Uterus (tissue), 4 donors: Measurements from ENCODE around the gene ZNF639. TPM values are rescaled to one million over a fixed set of nuclear protein-coding genes. Genes with fewer than 3 reads are reported as not detected.

Experiments
- DNase-seq, 2 donors: peaks; one replicate each; pipeline ENCODE4 v3.0.0-alpha.2; 2019 to 2020
- H3K27ac ChIP-seq, 2 donors: fragments of 200-600 bp; sonication (generic); 1 replicate in 1 of 2; 2 replicates in 1 of 2; pipeline ENCODE4 v1.5.1; 2016 to 2018
- H3K27me3 ChIP-seq, 2 donors: fragments of 200-600 bp; sonication (generic); one replicate each; pipeline ENCODE4 v1.5.1; 2018 to 2019; ENCODE audit warnings: control low read depth in 1 of 2
- H3K36me3 ChIP-seq, 2 donors: fragments of 200-600 bp; sonication (generic); one replicate each; pipeline ENCODE4 v1.5.1; 2019; ENCODE audit warnings: control low read depth in 1 of 2
- H3K4me1 ChIP-seq, 2 donors: fragments of 200-600 bp; sonication (generic); one replicate each; pipeline ENCODE4 v1.5.1; 2018 to 2019; ENCODE audit warnings: control low read depth in 1 of 2
- H3K4me3 ChIP-seq, 2 donors: fragments of 200-600 bp; sonication (generic); 1 replicate in 1 of 2; 2 replicates in 1 of 2; pipeline ENCODE4 v1.5.1; 2018 to 2019; ENCODE audit warnings: mild to moderate bottlenecking in 1 of 2
- H3K9me3 ChIP-seq, 2 donors: fragments of 200-600 bp; sonication (generic); one replicate each; pipeline ENCODE4 v1.5.1; 2019; ENCODE audit warnings: control low read depth in 1 of 2
- POLR2A ChIP-seq, 2 donors: fragments of 450-650 bp; IDR thresholded peaks; one replicate each; pipeline ENCODE4 v1.6.1; 2016; ENCODE audit warnings: antibody characterized with exemption in 2 of 2, mild to moderate bottlenecking in 1 of 2, moderate library complexity in 1 of 2
- intact Hi-C: fragments of 100-400 bp; cut with DNase I; formaldehyde crosslinking; loops from one replicate; pipeline ENCODE4 v1.15.1; 2023; ENCODE audit warnings: low total_unique reads
- total RNA-seq, 4 donors: library from RNA; depleted of rRNA in 3 of 4; stranded (reverse); fragments of >200 nt in 3 of 4; gene quantifications; one replicate each; pipeline versions ENCODE4 v1.1.0 to v1.2.4, GENCODE V29; 2014 to 2023
- TF ChIP-seq, protein P1 (sequence below), 4 experiments: fragments of 200-600 bp in 2 of 4; fragments of 450-650 bp in 2 of 4; sonication (generic) in 2 of 4; IDR thresholded peaks; one replicate each; pipeline ENCODE4 v1.5.1; 2016 to 2019; ENCODE audit warnings: antibody characterized with exemption in 4 of 4, mild to moderate bottlenecking in 2 of 4, moderate library complexity in 1 of 4
- donor health status: DM: yes; HTN: yes; CAD: no.

Gene ZNF639
- total RNA-seq, 4 donors from 2014 or later = 53.0 to 92.6 (median 65.6) TPM

DNA sequence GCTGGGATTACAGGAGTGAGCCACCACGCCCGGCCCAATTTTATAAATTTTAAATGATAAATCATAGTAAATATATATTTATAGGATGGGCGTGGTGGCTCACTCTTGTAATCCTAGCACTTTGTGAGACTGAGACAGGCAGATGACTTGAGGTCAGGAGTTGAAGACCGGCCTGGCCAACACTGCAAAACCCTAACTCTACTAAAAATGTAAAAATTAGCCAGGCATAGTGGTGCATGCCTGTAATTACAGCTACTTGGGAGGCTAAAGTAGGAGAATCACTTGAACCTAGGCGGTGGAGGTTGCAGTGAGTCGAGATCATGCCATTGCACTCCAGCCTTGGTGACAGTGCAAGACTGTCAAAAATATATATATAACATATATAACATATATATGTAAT is 51.1 kb downstream of the ZNF639 start:
- intact Hi-C loops = no loop called here
- no peaks in the 10 kb centered on the region for H3K36me3 ChIP-seq

GRCh38 chr3:179375091-179375999 is 52.5 kb downstream of the ZNF639 start:
- DNase-seq = no peak
- Histone ChIP-seq H3K27me3 (no peaks in the 10 kb centered on the region), H3K27ac (no peak overlapping the region), H3K4me3 (no peak overlapping the region), H3K9me3 (no peaks in the 10 kb centered on the region), H3K4me1 (no peaks in the 10 kb centered on the region), H3K36me3 (no peaks in the 10 kb centered on the region)
- intact Hi-C loops = no loop called here
- TF ChIP-seq, protein P1, sequence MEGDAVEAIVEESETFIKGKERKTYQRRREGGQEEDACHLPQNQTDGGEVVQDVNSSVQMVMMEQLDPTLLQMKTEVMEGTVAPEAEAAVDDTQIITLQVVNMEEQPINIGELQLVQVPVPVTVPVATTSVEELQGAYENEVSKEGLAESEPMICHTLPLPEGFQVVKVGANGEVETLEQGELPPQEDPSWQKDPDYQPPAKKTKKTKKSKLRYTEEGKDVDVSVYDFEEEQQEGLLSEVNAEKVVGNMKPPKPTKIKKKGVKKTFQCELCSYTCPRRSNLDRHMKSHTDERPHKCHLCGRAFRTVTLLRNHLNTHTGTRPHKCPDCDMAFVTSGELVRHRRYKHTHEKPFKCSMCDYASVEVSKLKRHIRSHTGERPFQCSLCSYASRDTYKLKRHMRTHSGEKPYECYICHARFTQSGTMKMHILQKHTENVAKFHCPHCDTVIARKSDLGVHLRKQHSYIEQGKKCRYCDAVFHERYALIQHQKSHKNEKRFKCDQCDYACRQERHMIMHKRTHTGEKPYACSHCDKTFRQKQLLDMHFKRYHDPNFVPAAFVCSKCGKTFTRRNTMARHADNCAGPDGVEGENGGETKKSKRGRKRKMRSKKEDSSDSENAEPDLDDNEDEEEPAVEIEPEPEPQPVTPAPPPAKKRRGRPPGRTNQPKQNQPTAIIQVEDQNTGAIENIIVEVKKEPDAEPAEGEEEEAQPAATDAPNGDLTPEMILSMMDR (IDR thresholded peaks at IDR 0.05) = no peak
- TF ChIP-seq POLR2A (IDR thresholded peaks at IDR 0.05) = no peak

More for the DNA sequence above, 51.1 kb downstream of the ZNF639 start:
- no peaks in the 10 kb centered on the region for H3K4me1 ChIP-seq
- H3K27me3 ChIP-seq = no peaks in the 10 kb centered on the region
- TF ChIP-seq POLR2A (IDR thresholded peaks at IDR 0.05) = no peak
- H3K4me3 ChIP-seq = no peak overlapping the region
- no peak overlapping the region for H3K27ac ChIP-seq
- H3K9me3 ChIP-seq = no peaks in the 10 kb centered on the region
- DNase-seq = no peak

- TF ChIP-seq, protein P1 (IDR thresholded peaks at IDR 0.05) = no peak
- TF ChIP-seq POLR2A (IDR thresholded peaks at IDR 0.05) = no peak
- no peak for DNase-seq
- Histone ChIP-seq H3K4me1 (no peaks in the 10 kb centered on the region), H3K27me3 (no peaks in the 10 kb centered on the region), H3K36me3 (no peaks in the 10 kb centered on the region), H3K27ac (no peak overlapping the region), H3K4me3 (no peak overlapping the region), H3K9me3 (no peaks in the 10 kb centered on the region)
- intact Hi-C loops = no loop called here
Observed at GRCh38 chr3:179376474-179376873, 53.6 kb downstream of the ZNF639 start.

Other genes with a start within 250 kb of the ZNF639 start
- gene PIK3CA, start 174.7 kb upstream of the ZNF639 start, total RNA-seq = 10 to 100 TPM; 12.6 to 65.2 (median 36.3) TPM
- 1 to 10 TPM in 3 of 4 donors, under 1 TPM in 1; 0.26 to 6.2 (median 4.3) TPM for gene KCNMB3, start 71.9 kb upstream of the ZNF639 start, total RNA-seq
- 10 to 100 TPM in 3 of 4 donors, 1 to 10 TPM in 1; 10.0 to 88.6 (median 63.3) TPM for gene MFN1, start 24.7 kb downstream of the ZNF639 start, total RNA-seq
- gene GNB4, start 128.4 kb downstream of the ZNF639 start, total RNA-seq = 100 to 1,000 TPM in 1 of 4 donors, 10 to 100 TPM in 3; 18.2 to 110 (median 47.8) TPM
- 10 to 100 TPM; 38.7 to 84.5 (median 51.2) TPM for gene ACTL6A, start 239.9 kb downstream of the ZNF639 start, total RNA-seq